RCC 7860 (cell line): ENCODE measurements around the gene DCHS1.

Experiments used
- DNase-seq: peaks from one replicate; pipeline ENCODE4 v3.0.0-alpha.2; 2015; ENCODE audit warnings: low spot score
- FAIRE-seq: peaks from 2 replicates; lab custom pipeline; 2012; peaks lifted over from hg19 to GRCh38; lab: Jason Lieb, UNC

DCHS1 gene

DNA sequence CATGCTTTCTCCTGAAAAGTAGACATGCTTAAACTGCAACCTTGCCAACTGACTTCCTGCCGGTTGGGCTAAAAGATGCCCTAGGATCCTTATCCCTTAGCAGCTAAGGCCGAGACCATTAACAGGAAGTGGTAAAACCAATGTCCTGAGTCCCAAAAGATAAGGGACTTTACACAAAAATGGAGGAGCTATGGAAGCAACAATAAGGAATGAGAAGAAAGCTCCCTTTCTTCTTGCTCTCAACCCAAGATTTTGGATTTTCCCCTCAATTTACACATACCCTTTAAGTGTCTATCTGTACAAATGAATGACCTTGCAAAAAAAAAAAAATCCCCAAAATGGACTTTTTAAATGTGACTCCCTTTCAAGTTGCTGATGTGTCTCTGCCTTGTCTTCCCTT, 16.4 kb upstream of the DCHS1 start:
- DNase-seq (no peak), FAIRE-seq (no peak)

DNA sequence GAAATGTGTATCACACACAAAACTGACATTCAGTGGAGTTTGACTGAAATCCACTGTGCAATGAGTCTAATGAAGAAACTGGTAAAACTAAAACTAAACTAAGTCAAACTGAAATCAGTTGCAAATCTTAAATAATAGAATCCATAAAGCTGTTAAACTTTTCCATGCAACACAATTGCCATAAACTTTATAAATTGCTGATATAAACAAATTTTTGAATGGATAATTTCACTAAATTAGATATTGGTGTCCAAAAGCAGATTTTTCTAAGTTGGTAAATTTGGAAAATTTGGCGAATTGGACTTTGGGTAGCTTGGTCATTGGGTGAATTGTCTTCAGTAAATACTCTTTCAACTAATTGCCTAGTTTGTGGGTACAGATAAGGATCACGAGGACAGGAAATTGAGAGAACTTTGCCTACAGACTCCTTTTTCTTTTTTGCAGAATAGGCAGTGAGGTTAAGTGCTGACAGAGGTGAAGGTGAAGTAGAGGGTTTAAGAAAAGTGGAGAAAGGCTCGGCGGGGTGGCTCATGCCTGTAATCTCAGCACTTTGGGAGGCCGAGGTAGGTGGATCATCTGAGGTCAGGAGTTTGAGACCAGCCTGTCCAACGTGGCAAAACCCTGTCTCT, 14.7 kb upstream of the DCHS1 start:
- no peak for FAIRE-seq

DNA sequence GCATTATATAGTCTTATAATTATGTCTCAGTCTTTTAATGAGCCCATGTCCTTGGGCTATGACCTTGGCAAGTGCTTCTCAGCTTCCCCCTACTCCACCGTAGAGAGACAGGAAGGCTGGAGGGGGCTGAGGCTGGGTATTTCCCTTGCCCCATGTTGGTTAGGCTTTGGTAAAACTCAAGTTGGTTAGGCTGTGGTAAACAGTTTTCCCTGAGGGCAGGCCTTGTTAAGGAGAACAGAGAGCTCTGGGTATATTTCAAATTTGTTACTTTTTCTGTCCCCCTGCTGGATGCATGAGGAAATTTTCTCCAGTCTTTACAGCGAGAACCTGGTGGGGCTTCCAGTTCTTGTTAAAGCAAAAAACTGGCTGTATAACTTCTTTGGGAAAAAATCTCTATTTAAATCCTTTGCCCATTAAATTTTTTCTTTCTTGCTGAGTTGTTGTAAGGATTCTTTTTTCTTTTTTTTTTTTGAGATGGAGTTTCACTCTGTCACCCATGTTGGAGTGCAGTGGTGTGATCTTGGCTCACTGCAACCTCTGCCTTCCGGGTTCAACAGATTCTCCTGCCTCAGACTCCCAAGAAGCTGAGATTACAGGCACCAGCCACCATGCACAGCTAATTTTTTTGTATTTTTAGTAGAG, 12.2 kb upstream of the DCHS1 start:
- DNase-seq, result no peak
- no peak for FAIRE-seq

More for the DNA sequence above, 14.7 kb upstream of the DCHS1 start:
- DNase-seq, result no peak

DNA sequence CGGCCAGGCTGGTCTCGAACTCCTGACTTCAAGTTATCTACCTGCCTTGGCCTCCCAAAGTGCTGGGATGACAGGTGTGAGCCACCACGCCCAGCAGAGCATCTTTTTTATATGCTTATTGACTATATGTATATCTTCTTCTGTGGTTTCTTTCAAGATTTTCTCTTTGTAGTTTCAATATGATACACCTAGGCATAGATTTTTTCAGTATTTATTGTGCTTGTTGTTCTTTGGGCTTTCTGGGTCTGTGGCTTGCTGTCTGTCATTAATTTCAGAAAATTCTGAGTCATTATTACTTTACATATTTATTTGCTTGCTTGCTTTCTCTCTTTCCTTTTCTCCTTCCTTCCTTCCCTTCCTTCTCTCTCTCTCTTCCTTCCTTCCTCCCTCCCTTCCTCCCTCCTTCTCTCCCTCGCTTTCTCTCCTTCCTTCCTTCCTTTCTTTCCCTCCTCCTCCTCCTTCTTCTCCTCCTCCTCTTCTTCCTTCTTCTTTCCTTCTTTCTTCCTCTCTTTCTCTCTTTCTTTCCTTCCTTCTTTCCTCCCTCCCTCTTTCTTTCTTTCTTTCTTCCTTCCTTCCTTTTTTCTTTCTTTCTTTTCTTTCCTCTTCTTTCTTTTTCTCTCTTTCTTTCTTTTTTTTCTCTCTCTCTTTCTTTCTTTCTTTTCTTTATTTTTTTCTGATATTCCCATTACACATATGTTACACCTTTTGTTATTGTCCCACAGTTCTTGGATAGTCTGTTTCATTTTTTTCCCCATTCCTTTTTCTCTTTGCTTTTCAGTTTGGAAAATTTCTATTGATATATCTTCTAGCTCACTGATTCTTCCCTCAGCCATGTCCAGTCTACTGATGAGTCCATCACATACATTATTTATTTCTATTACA, 10.9 kb upstream of the DCHS1 start:
- FAIRE-seq (no peak), DNase-seq (no peak)

DNA sequence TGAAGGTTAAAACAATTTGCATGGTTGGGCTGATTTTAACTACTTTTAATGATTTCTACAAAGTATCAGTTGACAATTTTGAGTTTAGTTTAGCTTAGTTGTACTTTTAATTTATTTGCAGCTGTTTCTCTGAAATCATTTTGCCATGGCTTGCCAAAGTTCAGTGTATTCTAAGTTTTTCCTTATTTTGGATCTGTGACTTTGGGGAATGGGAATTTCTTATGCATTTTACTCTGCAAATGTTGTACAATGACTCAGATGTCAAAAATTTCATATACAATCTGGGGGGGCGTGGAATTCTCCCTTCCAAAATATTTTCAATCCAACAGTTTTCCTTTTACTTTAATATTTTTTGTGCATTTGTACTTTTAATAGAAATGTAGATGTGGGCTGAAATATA, 8.9 kb upstream of the DCHS1 start:
- FAIRE-seq (no peak), DNase-seq (no peak)

DNA sequence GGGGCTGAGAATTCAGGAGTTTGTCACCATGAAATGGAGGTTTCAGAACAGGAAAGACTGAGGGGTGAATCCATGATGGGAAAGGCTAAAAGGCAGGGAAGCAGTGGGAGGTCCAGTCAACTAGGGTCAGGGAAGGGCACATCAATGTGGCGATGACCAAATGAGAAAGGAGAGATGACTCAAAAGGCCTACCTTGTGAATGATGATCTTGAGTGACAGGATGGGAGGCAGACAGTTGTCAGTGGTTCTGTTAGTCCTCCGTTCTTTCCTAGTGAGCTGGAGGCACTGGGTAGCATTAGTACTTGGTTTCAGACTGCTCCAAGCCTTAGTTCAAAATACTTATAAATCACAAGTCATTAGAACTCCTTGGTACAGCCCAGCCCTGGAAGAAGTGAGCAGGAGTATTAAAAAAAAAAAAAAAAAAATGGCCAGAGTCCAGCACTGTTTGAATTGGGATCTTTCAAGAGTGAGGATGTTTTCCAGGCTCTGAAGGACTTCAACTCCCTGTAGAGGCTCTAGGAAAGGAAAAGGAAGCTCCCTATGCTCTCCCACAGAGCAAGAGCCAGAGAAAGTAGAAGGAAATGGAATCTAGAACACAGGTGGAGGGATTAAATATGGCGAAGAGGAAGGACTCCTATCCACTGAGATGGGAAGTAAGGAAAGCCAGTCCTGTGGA, 8.3 kb upstream of the DCHS1 start:
- FAIRE-seq, result no peak

DNA sequence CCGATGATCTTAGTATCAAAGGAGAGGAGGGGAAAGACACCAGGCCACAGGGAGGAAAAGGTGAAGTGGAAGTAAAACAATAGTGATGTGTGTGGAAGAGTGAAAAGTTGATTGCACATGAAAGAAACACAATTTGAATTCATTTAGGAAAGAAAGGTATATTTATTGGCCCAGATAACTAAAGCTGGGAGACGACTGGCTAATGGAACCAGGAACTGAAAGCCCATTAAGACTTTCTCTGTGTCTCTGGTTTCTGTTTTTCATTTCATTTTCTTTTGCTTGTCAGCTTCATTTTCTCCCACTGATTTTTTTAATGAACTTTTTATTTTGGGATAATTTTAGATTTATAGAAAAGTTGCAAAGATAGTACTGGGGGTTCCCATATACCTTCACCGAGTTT, 5.1 kb upstream of the DCHS1 start:
- no peak for DNase-seq
- FAIRE-seq, result no peak

More for the DNA sequence above, 8.3 kb upstream of the DCHS1 start:
- no peak for DNase-seq

DNA sequence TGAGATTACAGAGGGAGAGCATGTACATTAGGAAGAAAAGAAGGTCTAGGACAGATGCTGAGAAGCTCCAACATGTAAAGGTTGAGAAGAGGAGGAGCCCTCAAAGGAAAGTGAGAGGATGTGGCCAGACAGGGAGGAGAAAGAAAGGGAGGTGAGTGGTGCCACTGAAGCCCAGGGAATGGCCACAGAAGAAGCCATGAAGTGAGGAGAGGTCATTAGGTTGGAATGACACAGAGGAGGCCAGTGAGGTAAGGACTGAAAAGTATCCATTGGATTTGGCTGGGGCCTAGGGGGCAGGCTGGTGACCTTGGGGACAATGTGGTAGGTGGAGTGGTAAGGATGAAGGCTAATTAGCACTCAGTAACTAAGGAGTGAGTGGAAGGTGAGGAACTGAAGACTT, 3.0 kb upstream of the DCHS1 start:
- no peak for DNase-seq
- FAIRE-seq, result no peak

DNA sequence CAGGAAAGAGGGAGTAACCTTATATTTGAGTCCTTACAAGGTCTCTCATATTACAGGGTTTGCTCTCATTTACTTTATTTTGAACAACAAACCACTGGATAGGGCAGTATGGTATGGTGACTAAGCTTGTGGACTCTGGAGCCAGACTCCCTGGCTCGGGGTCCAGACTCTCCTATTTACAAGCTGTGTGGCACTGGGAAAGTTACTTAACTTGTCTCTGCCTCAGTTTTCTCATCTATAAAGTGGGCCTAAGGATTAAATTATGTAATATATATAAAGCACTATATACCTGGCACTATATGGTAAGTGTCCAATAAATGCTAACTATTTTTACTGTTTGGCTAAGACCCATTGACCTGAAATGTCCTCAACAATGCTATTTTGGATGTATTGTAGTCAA, 1.7 kb upstream of the DCHS1 start:
- no peak for FAIRE-seq
- DNase-seq, result no peak

DNA sequence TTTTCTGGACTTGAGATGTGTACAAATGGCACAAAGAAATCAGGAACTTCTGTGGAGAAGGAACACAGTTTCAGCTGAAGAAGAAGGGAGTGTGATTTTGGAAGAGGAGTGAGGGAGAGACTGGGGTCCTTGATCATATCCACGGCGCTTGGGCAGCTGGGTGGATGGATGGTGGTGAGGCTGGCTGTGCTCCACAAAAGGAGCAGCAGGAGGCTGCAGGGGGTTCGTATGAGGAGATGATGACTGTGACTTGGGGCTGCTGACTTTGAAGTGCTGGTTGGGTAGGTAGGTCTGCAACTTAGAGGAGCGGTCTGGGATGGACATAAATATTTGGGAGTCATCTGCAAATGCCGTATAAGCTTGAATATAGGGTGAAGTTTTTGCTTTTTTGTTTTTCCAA, 1.3 kb upstream of the DCHS1 start:
- no peak for FAIRE-seq
- no peak for DNase-seq

DNA sequence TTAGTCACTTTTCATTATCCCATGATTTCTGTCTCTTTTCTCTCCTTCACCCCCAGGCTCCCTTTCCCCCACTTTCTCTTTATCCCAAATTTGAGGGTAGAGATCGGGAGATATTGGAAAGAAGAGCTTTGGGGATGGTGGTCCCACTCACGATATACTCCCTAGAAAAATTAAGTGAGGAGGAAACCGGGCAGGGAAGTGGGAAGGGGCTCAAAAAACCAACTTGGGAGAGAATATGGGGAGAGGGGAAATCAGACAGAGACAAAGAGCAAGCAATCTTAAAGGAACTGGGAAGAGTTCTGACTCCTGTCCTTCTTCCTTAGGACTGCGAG, 941 bp upstream of the DCHS1 start:
- DNase-seq (no peak), FAIRE-seq (no peak)

DNA sequence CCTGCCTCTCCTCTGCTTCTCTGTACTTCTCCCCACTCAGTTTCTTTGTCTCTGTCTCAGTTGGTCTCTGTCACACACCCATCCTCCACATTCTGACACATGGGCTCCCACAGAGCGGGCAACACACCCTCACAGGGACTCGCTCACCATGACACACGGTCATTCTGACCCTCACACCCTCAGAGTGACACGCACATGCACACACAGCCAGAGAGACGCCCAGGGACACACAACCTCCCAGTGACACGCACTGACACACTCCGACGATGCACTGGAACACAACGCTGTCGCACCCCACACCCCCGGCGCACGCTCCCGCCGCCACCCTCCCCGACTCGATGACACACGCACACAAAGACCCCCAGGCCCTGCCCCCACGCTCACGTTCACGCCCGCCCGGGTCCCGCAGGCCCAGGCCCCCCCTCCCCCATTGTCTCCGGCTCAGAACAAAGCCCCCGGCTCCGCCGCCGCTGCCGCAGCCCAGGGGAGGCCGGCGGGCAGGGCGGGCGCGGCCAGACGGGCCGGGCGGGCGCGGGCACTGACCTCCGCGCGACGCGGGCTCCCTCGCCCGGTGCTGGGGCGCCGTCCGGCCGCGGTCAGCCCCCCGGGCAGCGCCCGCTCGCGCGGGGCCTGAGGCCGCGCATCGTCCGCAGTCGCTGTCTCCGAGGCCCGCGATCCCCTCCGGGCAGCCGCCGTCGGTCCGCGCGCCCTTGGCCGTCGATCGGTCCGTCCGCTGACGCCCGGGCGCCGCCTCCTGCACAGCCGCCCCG, 404 bp downstream of the DCHS1 start:
- no peak for DNase-seq

DNA sequence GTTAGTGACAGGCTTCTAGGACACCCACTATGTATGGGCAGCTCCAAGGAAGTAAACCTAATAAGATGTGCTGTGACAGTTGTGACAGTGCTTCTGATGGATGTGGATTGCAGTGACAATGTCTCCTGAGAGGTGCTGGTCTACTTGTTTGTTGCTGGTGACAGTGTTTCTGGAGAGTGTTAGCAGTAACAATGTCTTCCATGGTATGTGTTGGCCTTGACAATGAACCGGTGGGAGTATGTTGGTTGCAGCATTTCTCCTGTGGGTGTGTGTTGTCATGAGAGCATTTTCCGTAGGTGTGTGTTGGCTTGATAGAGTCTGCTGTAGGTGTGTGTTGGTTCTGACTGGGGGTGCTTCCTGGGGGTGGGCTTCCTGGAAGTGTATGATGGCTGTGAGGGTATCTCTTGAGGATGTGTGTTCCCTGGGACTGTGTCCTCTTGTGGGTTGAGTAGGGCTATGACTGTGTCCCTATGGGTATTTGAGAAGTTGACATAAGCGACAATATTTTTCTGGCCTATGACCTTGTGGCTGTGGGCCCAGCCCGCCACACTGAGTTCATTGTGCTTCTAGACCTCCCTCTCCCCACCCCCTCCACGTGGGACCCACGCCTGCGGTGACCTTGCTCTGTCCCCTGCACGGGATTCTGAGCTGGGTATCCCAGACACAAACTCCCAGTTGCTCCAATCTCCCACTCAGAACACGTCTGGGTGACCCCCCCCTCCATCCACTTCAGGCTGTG, 1.2 kb downstream of the DCHS1 start:
- no peak for DNase-seq
- FAIRE-seq, result no peak

More for the DNA sequence above, 404 bp downstream of the DCHS1 start:
- FAIRE-seq, result no peak

DNA sequence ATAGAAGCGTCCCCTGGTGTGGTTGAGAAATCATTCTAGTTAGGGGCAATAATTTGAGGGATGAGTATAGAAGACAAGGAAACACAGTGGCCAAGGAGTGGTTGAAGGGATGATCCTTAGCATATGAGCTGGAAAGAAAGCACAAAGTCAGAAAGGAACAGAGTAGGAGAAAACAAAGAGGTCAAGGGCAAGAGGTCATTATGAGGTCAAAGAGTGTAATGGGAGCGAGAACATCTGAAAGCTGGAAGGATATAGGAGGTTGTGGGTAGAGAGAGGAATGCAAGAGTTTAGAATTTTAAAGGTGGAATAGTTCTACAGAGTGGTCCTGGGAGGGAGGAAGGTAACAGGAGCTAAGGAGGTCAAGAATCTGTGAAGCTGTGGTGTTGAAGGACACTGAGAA, 2.0 kb downstream of the DCHS1 start:
- no peak for DNase-seq
- FAIRE-seq, result no peak

DNA sequence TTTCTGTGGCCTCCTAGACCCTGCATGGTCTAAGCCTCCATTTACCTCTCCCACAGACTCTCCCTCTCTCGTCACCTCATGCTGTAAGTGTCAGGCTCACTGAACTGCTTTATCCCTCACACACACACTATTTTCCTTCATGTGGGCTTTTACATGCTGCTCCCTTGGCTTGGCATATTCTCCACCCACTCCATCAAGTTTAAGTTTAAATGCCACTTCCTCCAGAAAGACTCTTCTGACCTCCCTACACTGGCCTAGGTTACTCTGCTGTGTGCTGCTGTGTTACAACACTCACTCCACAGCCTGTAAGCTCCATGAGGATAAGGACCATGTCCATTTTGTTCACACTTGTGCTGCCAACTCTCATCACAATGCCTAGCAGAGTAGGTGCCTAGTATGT, 2.5 kb downstream of the DCHS1 start:
- FAIRE-seq (no peak), DNase-seq (no peak)

DNA sequence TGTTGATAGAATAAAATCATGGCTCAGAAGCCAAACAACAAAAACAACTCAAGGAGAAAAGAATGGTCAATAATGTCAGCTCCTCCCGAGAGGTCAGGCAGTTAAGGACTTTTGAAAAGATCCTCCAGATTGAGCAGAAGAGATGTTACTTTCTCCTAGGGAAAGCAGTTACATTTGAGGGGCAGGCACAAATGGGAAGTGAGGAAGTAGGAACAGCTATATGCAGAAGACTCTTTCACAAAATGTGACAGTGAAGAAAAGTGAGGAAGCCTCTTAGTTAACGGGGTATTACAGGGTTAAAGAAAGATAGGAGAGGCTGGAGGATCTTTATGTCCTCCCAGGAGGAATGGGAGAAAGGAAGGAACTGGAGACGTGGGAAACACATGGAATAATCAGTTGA, 3.4 kb downstream of the DCHS1 start:
- FAIRE-seq (no peak), DNase-seq (no peak)

DNA sequence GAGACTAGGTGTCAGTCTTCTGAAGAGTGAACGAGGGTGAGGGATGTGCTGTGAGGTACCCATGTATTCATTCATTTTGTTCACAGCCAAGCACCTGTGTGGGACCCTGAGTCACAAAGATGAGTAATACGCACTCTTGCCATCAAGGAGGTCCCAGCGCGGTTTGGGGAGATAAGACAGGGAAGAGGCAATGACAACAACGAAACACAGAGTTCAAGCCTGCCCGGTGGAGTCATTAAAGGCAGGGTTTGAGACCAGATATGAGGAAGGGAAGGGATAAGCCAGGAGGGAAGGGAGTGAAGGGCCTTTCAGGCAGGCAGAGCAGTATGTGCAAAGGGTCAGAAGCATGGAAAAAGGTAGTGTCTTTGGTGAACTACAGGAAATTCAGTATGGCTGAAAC, 4.6 kb downstream of the DCHS1 start:
- FAIRE-seq (no peak), DNase-seq (no peak)

DNA sequence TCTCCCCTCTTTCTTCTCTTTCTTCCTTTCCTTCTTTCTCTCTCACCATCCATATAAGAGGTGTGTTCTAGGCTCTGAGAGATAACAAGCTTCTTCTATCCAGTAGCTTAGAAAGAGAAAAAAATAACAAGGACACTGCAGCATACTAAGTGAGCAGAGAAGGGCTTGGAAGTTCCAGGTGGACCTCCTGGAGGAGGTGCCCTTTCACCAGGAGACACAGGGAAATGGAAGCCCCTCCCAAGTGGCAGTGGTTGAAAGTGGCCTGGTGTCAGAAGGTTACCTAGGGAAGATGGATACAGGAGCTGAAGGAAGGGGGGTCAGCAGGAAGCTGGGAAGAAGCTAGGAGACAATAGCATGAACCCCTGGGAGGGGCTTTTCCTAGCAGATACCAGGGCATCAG, 5.5 kb downstream of the DCHS1 start:
- FAIRE-seq, result no peak
- DNase-seq, result no peak

DNA sequence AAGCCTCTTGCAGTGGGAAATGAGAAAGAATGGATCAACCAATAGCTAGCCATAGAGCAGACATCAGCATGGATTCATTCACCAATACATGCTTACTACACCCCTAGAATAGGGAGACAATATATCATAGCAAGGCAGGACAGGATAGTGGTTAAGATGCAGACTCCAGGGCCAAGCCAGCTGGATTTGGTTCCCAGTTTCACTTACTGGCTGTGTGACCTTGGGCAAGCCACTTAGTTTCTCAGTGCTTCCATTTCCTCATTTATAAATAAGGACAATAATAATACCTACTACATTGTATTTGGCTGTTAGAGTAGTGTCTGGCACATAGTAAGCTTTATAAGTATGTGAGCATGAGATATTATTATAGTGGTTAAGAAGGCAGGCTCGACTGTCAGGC, 7.1 kb downstream of the DCHS1 start:
- FAIRE-seq (no peak), DNase-seq (no peak)

DNA sequence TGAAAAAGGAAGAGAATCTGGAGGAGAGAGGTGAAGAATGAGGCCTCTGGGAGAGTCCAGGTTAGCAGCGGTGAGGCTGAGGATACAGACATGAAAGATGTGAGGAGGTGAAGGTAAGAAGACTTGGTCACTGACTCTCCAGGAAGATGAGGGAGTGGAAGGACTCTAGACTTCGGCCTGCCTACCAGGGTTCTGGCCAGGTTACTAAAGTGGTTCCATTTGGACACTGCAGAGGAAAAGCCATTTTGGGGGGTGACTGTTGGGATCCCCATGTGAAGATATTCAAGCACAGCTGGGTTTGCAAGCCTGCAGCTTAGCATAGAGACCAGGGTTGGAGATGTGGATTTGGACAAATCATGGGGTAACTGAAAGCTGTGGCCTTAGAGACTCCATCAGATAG, 7.8 kb downstream of the DCHS1 start:
- no peak for FAIRE-seq
- DNase-seq, result no peak
